ENCODE measurements around the gene BRD7.

The BRD7 gene

DNA sequence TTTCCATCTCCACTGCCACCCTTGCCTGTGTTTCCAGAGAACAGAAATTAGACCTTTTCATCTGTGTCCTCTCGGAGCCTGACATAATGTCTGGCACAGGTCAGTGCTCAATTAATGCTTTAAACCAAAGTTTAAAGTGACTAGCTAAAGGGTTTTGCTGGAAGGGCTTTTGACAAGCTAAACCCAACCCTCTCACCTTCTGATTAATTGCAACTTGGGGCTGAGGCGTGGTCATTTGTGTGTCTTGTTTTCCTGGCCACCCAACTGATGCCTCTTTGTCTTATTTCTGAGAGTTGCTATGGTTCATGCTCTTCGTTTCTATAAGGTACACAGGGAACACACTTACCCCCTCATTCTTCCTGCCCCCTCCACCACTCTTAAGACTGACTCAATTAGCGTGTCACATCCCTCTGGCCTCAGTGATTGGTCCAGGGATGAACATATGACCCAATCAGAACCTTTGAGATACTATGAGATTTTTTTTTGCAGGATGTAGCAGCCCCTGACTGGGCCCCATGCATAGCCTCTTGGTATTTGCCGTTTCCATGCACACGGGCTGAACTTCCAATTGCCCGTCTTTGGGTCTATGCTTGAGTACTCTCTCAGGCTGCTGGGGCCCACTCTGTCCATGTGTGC lies 15.8 kb upstream of the BRD7 start:
- TF ChIP-seq, protein P1, sequence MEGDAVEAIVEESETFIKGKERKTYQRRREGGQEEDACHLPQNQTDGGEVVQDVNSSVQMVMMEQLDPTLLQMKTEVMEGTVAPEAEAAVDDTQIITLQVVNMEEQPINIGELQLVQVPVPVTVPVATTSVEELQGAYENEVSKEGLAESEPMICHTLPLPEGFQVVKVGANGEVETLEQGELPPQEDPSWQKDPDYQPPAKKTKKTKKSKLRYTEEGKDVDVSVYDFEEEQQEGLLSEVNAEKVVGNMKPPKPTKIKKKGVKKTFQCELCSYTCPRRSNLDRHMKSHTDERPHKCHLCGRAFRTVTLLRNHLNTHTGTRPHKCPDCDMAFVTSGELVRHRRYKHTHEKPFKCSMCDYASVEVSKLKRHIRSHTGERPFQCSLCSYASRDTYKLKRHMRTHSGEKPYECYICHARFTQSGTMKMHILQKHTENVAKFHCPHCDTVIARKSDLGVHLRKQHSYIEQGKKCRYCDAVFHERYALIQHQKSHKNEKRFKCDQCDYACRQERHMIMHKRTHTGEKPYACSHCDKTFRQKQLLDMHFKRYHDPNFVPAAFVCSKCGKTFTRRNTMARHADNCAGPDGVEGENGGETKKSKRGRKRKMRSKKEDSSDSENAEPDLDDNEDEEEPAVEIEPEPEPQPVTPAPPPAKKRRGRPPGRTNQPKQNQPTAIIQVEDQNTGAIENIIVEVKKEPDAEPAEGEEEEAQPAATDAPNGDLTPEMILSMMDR (IDR thresholded peaks at IDR 0.05), result no peak
- H3K4me3 Mint-ChIP-seq, result no peak overlapping the region
- H3K27ac Mint-ChIP-seq, result peak overlapping the region; percentile 36
- no peak for DNase-seq
- no peaks in the 10 kb centered on the region for H3K9me3 Mint-ChIP-seq
- peaks cover 48% of the 10 kb centered on the region for H3K4me1 Mint-ChIP-seq
- no peaks in the 10 kb centered on the region for H3K36me3 Mint-ChIP-seq (ENCODE audit: low read depth)
- peaks cover 4% of the 10 kb centered on the region for H3K27me3 Mint-ChIP-seq (ENCODE audit: low read depth, poor library complexity)

GRCh38 chr16:50381679-50382440 lies 13.1 kb upstream of the BRD7 start:
- no peaks in the 10 kb centered on the region for H3K27me3 Mint-ChIP-seq (ENCODE audit: low read depth, poor library complexity)
- no peaks in the 10 kb centered on the region for H3K36me3 Mint-ChIP-seq (ENCODE audit: low read depth)
- H3K9me3 Mint-ChIP-seq, result no peaks in the 10 kb centered on the region
- H3K4me1 Mint-ChIP-seq, result peaks cover 36% of the 10 kb centered on the region
- TF ChIP-seq, protein P1 (IDR thresholded peaks at IDR 0.05), result no peak
- no peak overlapping the region for H3K4me3 Mint-ChIP-seq
- no peak for DNase-seq
- H3K27ac Mint-ChIP-seq, result no peak overlapping the region

GRCh38 chr16:50378417-50378816 lies 9.6 kb upstream of the BRD7 start:
- TF ChIP-seq, protein P1 (IDR thresholded peaks at IDR 0.05), result no peak
- H3K4me3 Mint-ChIP-seq, result no peak overlapping the region

DNA sequence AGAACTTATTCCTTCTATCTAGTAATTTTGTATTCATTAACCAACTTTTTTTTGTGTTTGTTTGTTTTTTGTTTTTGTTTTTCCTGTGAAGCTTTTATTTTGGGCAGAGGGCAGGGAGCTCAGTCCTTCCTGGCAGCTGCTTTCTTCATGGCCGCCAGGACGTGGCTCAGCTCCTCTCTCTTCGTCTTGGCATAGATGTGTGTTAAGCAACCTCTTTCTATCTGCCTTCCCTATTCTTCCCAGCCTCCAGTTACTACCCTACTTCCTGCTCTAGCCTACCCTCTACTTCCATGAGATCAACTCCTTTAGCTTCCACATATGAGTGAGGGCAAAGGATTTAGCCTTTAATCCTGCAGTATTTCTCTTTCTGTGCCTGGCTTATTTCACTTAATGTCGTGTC lies 8.2 kb upstream of the BRD7 start:
- H3K27me3 Mint-ChIP-seq (ENCODE audit: low read depth, poor library complexity), result peaks cover 3% of the 10 kb centered on the region
- DNase-seq, result no peak

More at GRCh38 chr16:50378417-50378816, 9.6 kb upstream of the BRD7 start:
- DNase-seq, result no peak
- Mint-ChIP-seq H3K36me3 (ENCODE audit: low read depth) (no peaks in the 10 kb centered on the region), H3K4me1 (peaks cover 29% of the 10 kb centered on the region), H3K27me3 (ENCODE audit: low read depth, poor library complexity) (no peaks in the 10 kb centered on the region), H3K9me3 (no peaks in the 10 kb centered on the region), H3K27ac (no peak overlapping the region)

GRCh38 chr16:50373780-50374179 lies 5.0 kb upstream of the BRD7 start:
- no peaks in the 10 kb centered on the region for H3K36me3 Mint-ChIP-seq (ENCODE audit: low read depth)
- no peak for DNase-seq
- H3K4me1 Mint-ChIP-seq, result peaks cover 26% of the 10 kb centered on the region
- TF ChIP-seq, protein P1 (IDR thresholded peaks at IDR 0.05), result no peak
- H3K27ac Mint-ChIP-seq, result no peak overlapping the region
- peaks cover 3% of the 10 kb centered on the region for H3K27me3 Mint-ChIP-seq (ENCODE audit: low read depth, poor library complexity)
- H3K9me3 Mint-ChIP-seq, result no peaks in the 10 kb centered on the region
- no peak overlapping the region for H3K4me3 Mint-ChIP-seq

More for the DNA sequence above, 8.2 kb upstream of the BRD7 start:
- TF ChIP-seq, protein P1 (IDR thresholded peaks at IDR 0.05), result no peak
- Mint-ChIP-seq H3K4me1 (peaks cover 36% of the 10 kb centered on the region), H3K27ac (no peak overlapping the region), H3K36me3 (ENCODE audit: low read depth) (no peaks in the 10 kb centered on the region), H3K4me3 (no peak overlapping the region), H3K9me3 (no peaks in the 10 kb centered on the region)

All from nephron progenitor cell (in vitro differentiated cells).